Activated T-helper 2 cell treated with anti-CD3 and anti-CD28 coated beads, Interferon-gamma antibody, Interleukin-2, Interleukin-4, amounts not matched to agents 10 μg/mL and 5 μg/mL and 100 μg/mL, durations not matched to agents 14 hours and 24 hours and 36 hours (primary cell): ENCODE results near the gene EIF3C. TPM values are rescaled to one million over a fixed set of nuclear protein-coding genes. Genes with fewer than 3 reads are reported as not detected.
"Not testable (repeated sequence)": the region's sequence is repeated elsewhere in the genome, so short reads cannot be mapped to it uniquely, and the experiment has no call there.

Experiments used
- DNase-seq: peaks from one replicate; pipeline ENCODE4 v3.0.0; 2021; ENCODE audit warnings: low spot score
- H3K27ac Mint-ChIP-seq: one replicate; pipeline ENCODE4 v1.8.0; 2021; ENCODE audit warnings: mixed read lengths
- H3K27me3 Mint-ChIP-seq: one replicate; pipeline ENCODE4 v1.8.0; 2021; ENCODE audit warnings: low read depth, mixed read lengths
- H3K36me3 Mint-ChIP-seq: one replicate; pipeline ENCODE4 v1.8.0; 2021; ENCODE audit warnings: low read depth, mixed read lengths
- H3K4me1 Mint-ChIP-seq: one replicate; pipeline ENCODE4 v1.8.0; 2021; ENCODE audit warnings: low read depth, mixed read lengths
- H3K4me3 Mint-ChIP-seq: one replicate; pipeline ENCODE4 v1.8.0; 2021; ENCODE audit warnings: low read depth, mild to moderate bottlenecking, moderate library complexity, mixed read lengths
- H3K9me3 Mint-ChIP-seq: one replicate; pipeline ENCODE4 v1.8.0; 2021; ENCODE audit warnings: mixed read lengths
- intact Hi-C: fragments of 100-400 bp; cut with micrococcal nuclease; formaldehyde crosslinking; loops from one replicate; pipeline ENCODE4 v1.15.1; 2023
- total RNA-seq: library from RNA; stranded (reverse); gene quantifications from 2 replicates; pipeline ENCODE4 v1.2.3, GENCODE V29; 2022

The EIF3C gene
- total RNA-seq = 1,010 and 1,059 TPM in 2 replicates

- H3K27me3 Mint-ChIP-seq, H3K9me3 Mint-ChIP-seq, intact Hi-C loops, H3K36me3 Mint-ChIP-seq, DNase-seq, H3K4me1 Mint-ChIP-seq: not testable (repeated sequence)
- peak within 1 kb of the TSS; percentile 28 for H3K27ac Mint-ChIP-seq
- H3K4me3 Mint-ChIP-seq = peak within 1 kb of the TSS; percentile 76
Observed at GRCh38 chr16:28711220-28712083, at the start of gene EIF3C. Gene EIF3C, plus strand, starts transcription at chr16:28711464. Its CDS starts 223 bp downstream, at chr16:28711687.

GRCh38 chr16:28666264-28666663 lies 45.0 kb upstream of the EIF3C start:
- H3K27me3 Mint-ChIP-seq, H3K36me3 Mint-ChIP-seq, H3K27ac Mint-ChIP-seq, H3K9me3 Mint-ChIP-seq, H3K4me3 Mint-ChIP-seq, DNase-seq, intact Hi-C loops, H3K4me1 Mint-ChIP-seq: not testable (repeated sequence)

- DNase-seq, H3K27me3 Mint-ChIP-seq, H3K4me1 Mint-ChIP-seq, intact Hi-C loops, H3K4me3 Mint-ChIP-seq, H3K36me3 Mint-ChIP-seq, H3K27ac Mint-ChIP-seq, H3K9me3 Mint-ChIP-seq: not testable (repeated sequence)
Observed at GRCh38 chr16:28667480-28667879, 43.8 kb upstream of the EIF3C start.

- H3K4me3 Mint-ChIP-seq, H3K4me1 Mint-ChIP-seq, H3K27ac Mint-ChIP-seq, H3K36me3 Mint-ChIP-seq, H3K9me3 Mint-ChIP-seq, H3K27me3 Mint-ChIP-seq, DNase-seq, intact Hi-C loops: not testable (repeated sequence)
Observed at GRCh38 chr16:28668199-28668598, 43.1 kb upstream of the EIF3C start.

- H3K4me1 Mint-ChIP-seq, intact Hi-C loops, DNase-seq, H3K27me3 Mint-ChIP-seq, H3K9me3 Mint-ChIP-seq, H3K27ac Mint-ChIP-seq, H3K36me3 Mint-ChIP-seq: not testable (repeated sequence)
- peak overlapping the region; percentile 37 for H3K4me3 Mint-ChIP-seq
Observed at GRCh38 chr16:28688327-28688952, 22.8 kb upstream of the EIF3C start.

GRCh38 chr16:28689425-28689824 lies 21.8 kb upstream of the EIF3C start:
- H3K27me3 Mint-ChIP-seq, DNase-seq, H3K36me3 Mint-ChIP-seq, H3K4me3 Mint-ChIP-seq, H3K9me3 Mint-ChIP-seq, intact Hi-C loops, H3K27ac Mint-ChIP-seq, H3K4me1 Mint-ChIP-seq: not testable (repeated sequence)

- H3K4me1 Mint-ChIP-seq = not testable (repeated sequence)
Observed at GRCh38 chr16:28691722-28692121, 19.5 kb upstream of the EIF3C start.

GRCh38 chr16:28693257-28693950 lies 17.9 kb upstream of the EIF3C start:
- H3K4me1 Mint-ChIP-seq, H3K27me3 Mint-ChIP-seq, DNase-seq, H3K9me3 Mint-ChIP-seq, H3K4me3 Mint-ChIP-seq, H3K27ac Mint-ChIP-seq, H3K36me3 Mint-ChIP-seq, intact Hi-C loops: not testable (repeated sequence)

More at GRCh38 chr16:28691722-28692121, 19.5 kb upstream of the EIF3C start:
- intact Hi-C loops, DNase-seq, H3K27me3 Mint-ChIP-seq, H3K4me3 Mint-ChIP-seq, H3K27ac Mint-ChIP-seq, H3K9me3 Mint-ChIP-seq, H3K36me3 Mint-ChIP-seq: not testable (repeated sequence)

GRCh38 chr16:28699792-28700191 lies 11.5 kb upstream of the EIF3C start:
- H3K27me3 Mint-ChIP-seq, H3K9me3 Mint-ChIP-seq, H3K36me3 Mint-ChIP-seq, H3K27ac Mint-ChIP-seq, intact Hi-C loops, DNase-seq, H3K4me1 Mint-ChIP-seq, H3K4me3 Mint-ChIP-seq: not testable (repeated sequence)

- H3K4me1 Mint-ChIP-seq, H3K27ac Mint-ChIP-seq, DNase-seq, H3K9me3 Mint-ChIP-seq, H3K4me3 Mint-ChIP-seq, intact Hi-C loops, H3K27me3 Mint-ChIP-seq, H3K36me3 Mint-ChIP-seq: not testable (repeated sequence)
Observed at GRCh38 chr16:28700349-28700748, 10.9 kb upstream of the EIF3C start.

GRCh38 chr16:28701384-28701783 lies 9.9 kb upstream of the EIF3C start:
- not testable (repeated sequence) for DNase-seq

GRCh38 chr16:28704246-28704645 lies 7.0 kb upstream of the EIF3C start:
- DNase-seq, H3K4me3 Mint-ChIP-seq, H3K27ac Mint-ChIP-seq, intact Hi-C loops, H3K27me3 Mint-ChIP-seq, H3K9me3 Mint-ChIP-seq, H3K4me1 Mint-ChIP-seq, H3K36me3 Mint-ChIP-seq: not testable (repeated sequence)

More at GRCh38 chr16:28701384-28701783, 9.9 kb upstream of the EIF3C start:
- H3K36me3 Mint-ChIP-seq, H3K27ac Mint-ChIP-seq, H3K27me3 Mint-ChIP-seq, H3K9me3 Mint-ChIP-seq, H3K4me3 Mint-ChIP-seq, intact Hi-C loops, H3K4me1 Mint-ChIP-seq: not testable (repeated sequence)
